ENCODE results near the gene FOSL2.

Gene FOSL2

GRCh38 chr2:28407131-28407975 is 14.7 kb downstream of the FOSL2 start:
- Histone ChIP-seq H3K36me3 (peaks cover 98 to 100% (median 100%) of the 10 kb centered on the region in 3 donors), H3K4me1 (peaks cover 0 to 100% (median 55%) of the 10 kb centered on the region in 4 donors), H3K9me3 (no peaks in the 10 kb centered on the region), H3K4me3 (no peak overlapping the region), H3K27me3 (no peaks in the 10 kb centered on the region), H3K27ac (peak overlapping the region; percentile 54 to 56)
- DNase-seq, result peak in 1 of 2 donors; percentile 63
- TF ChIP-seq, protein P1, sequence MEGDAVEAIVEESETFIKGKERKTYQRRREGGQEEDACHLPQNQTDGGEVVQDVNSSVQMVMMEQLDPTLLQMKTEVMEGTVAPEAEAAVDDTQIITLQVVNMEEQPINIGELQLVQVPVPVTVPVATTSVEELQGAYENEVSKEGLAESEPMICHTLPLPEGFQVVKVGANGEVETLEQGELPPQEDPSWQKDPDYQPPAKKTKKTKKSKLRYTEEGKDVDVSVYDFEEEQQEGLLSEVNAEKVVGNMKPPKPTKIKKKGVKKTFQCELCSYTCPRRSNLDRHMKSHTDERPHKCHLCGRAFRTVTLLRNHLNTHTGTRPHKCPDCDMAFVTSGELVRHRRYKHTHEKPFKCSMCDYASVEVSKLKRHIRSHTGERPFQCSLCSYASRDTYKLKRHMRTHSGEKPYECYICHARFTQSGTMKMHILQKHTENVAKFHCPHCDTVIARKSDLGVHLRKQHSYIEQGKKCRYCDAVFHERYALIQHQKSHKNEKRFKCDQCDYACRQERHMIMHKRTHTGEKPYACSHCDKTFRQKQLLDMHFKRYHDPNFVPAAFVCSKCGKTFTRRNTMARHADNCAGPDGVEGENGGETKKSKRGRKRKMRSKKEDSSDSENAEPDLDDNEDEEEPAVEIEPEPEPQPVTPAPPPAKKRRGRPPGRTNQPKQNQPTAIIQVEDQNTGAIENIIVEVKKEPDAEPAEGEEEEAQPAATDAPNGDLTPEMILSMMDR (IDR thresholded peaks at IDR 0.05), result no peak
- intact Hi-C loops (cut with DNase I; ENCODE audit: low total_unique reads), result no loop called here

- TF ChIP-seq, protein P1 (IDR thresholded peaks at IDR 0.05), result no peak
- peak; percentile 10 to 67 for DNase-seq
- Histone ChIP-seq H3K27me3 (no peaks in the 10 kb centered on the region), H3K9me3 (no peaks in the 10 kb centered on the region), H3K4me1 (peaks cover 0 to 100% (median 55%) of the 10 kb centered on the region in 4 donors), H3K36me3 (peaks cover 100% of the 10 kb centered on the region in 3 donors), H3K4me3 (no peak overlapping the region), H3K27ac (peak overlapping the region; percentile 22 to 56)
- intact Hi-C loops (cut with DNase I; ENCODE audit: low total_unique reads), result no loop called here
Measured at GRCh38 chr2:28407976-28408690, 15.5 kb downstream of the FOSL2 start.

GRCh38 chr2:28408764-28409599 is 16.3 kb downstream of the FOSL2 start:
- H3K36me3 ChIP-seq, result peaks cover 100% of the 10 kb centered on the region in 3 donors
- intact Hi-C loops (cut with DNase I; ENCODE audit: low total_unique reads), result no loop called here
- peak overlapping the region; percentile 1 to 22 for H3K27ac ChIP-seq

GRCh38 chr2:28411166-28411755 is 18.6 kb downstream of the FOSL2 start:
- DNase-seq, result peak in 1 of 2 donors; percentile 45
- Histone ChIP-seq H3K9me3 (no peaks in the 10 kb centered on the region), H3K27ac (no peak overlapping the region), H3K4me1 (peaks cover 0 to 96% (median 56%) of the 10 kb centered on the region in 4 donors), H3K4me3 (no peak overlapping the region), H3K27me3 (no peaks in the 10 kb centered on the region), H3K36me3 (peaks cover 94 to 100% (median 99%) of the 10 kb centered on the region in 3 donors)
- TF ChIP-seq, protein P1 (IDR thresholded peaks at IDR 0.05), result no peak
- intact Hi-C loops (cut with DNase I; ENCODE audit: low total_unique reads), result no loop called here

More at GRCh38 chr2:28408764-28409599, 16.3 kb downstream of the FOSL2 start:
- Histone ChIP-seq H3K4me3 (no peak overlapping the region), H3K9me3 (no peaks in the 10 kb centered on the region), H3K27me3 (no peaks in the 10 kb centered on the region), H3K4me1 (peaks cover 0 to 100% (median 57%) of the 10 kb centered on the region in 4 donors)
- TF ChIP-seq, protein P1 (IDR thresholded peaks at IDR 0.05), result no peak
- peak in 1 of 2 donors; percentile 70 for DNase-seq

Data from tibial artery (tissue), 4 donors.